CD4-positive, alpha-beta T cell treated with Interleukin-2 at 100 ng/mL for 4 hours (primary cell): Measurements from ENCODE around the gene CLUH.

ENCODE experiments used
- DNase-seq: peaks from one replicate; pipeline ENCODE4 v3.0.0-alpha.2; 2020; ENCODE audit warnings: low spot score

CLUH gene

DNA sequence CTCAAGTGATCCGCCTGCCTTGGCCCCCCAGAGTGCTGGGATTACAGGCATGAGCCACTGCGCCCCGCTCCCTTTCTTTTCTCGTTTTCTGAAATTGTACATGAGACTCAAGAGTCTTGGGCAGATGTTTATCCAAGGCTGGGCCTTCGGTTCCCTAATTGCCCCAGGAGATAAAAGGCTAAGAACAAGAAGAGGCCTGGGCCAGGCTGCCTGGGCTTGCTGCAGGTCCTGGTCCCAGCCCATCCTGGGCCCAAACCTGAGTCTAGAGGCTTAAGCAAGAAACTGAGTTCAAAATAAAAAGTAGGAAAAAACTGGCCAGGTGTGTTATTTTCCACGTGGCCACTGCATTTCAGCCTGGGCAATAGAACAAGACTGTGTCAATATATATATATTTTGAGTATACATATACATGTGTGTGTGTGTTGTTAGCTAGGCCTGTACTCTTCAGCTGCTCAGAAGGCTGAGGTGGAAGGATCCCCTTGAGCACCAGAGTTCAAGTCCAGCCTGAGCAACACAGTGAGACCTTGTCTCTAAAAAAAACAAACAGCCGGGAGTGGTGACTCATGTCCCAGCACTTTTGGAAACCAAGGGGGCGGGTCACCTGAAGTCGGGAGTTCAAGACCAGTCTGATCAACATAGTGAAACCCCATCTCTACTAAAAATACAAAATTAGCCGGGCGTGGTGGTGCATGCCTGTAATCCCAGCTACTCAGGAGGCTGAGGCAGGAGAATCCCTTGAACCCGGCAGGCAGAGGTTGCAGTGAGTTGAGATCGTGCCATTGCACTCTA, 6.8 kb upstream of the CLUH start:
- no peak for DNase-seq

DNA sequence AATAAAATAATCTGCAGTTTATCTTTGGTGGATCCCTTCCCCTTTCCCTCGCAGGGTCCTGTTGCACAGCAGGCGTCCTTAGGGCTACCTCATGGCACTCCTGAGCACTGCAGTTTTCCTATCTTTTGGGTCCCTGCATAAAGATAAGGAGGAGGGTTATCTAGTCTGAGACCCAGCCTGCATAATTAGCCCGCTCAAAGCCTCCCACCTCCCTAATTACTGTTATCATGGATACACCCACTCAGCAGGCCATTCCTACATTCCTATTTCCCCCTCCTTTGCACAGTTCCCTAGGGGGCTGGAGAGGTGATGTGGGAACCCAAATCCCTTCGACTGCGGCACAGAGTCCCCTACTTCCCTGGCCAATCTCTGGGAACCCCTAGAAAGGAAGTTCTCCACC, 5.1 kb upstream of the CLUH start:
- no peak for DNase-seq

DNA sequence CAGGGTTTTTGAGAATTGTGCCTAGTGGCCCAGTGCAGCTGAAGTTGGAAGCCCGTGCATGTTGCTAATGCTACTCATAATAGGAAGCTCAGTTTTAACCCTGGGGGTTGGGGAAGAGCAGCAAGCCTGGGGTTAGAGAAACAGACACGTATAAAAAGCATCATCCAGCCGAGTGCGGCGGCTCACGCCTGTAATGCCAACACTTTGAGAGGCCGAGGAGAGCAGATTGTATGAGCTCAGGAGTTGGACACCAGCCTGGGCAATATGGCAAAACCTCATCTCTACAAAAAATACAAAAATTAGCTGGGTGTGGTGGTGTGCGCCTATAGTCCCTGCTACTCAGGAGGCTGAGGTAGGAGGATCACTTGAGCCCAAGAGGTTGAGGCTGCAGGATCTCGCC, 2.3 kb upstream of the CLUH start:
- no peak for DNase-seq

DNA sequence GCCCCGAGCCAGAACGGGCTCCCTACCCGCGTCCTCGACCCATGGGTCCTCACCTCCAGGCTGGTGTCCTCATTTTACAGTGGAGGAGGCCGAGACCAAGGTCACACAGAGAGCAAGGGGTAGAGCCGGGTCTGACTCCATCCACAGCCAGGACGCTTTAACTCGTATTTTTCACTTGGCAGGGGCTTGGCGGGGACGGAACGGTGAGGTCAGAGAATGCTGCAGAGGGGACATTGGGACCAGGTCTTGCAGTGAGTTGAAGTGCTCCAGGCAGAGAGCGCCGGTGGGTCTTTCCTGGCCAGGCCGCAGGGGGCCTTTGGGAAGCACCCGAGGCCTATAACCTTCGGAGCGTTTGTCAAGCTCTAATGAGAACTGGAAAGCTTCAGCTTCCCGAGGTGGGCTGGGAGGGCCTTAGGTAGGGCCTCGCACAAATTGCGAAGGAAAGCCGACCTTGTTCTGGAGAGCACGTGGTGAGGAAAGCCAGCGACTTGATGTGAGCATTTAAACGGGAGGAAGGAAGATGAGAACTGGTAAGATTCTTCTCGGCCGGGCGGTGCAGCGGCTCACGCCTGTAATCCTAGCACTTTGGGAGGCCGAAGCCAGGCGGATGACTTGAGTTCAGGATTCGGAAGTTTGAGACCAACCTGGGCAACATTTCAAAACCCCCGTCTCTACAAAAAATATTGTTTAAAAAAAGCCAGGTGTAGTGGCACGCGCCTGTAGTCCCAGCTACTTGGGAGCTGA, 908 bp upstream of the CLUH start:
- no peak for DNase-seq

DNA sequence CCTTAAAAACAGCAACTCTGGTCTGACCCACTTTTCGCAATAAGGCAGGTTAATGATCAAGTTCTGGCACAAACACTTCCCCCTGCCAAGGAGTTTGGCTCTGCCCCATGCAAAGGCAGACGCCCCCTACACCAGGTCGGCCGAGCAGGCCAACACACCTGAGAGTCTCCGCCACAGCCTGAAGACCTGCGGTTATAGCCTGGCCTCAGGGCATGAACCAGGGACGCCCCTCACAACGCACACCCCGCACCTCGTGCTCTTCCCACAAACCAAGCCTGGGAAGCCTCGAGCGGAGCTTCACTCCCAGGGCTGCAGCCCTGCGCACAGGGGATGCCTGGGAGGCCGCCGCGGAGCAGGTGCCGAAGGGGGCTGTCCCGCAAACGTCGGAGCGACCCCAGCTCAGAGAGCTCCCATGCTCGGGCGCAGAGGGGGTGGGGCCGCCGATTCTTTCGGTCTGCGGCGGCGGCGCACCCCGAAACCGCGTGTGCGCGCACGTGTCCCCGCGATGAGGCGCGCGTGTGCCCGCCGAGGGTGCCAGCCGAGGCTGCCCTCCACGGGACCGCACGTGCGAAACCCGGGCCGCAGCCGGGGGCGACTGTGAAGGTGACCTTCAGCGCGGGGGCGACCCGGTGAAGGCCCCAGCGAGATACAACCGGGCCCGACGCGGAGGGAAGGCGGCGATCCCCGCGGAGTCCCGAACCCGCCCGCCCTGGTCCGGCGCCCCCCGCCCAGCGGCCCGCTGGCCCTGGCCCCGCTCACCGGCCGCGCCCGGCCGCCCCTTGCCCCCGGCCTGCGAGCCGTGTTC, 559 bp downstream of the CLUH start:
- peak; percentile 12 for DNase-seq

DNA sequence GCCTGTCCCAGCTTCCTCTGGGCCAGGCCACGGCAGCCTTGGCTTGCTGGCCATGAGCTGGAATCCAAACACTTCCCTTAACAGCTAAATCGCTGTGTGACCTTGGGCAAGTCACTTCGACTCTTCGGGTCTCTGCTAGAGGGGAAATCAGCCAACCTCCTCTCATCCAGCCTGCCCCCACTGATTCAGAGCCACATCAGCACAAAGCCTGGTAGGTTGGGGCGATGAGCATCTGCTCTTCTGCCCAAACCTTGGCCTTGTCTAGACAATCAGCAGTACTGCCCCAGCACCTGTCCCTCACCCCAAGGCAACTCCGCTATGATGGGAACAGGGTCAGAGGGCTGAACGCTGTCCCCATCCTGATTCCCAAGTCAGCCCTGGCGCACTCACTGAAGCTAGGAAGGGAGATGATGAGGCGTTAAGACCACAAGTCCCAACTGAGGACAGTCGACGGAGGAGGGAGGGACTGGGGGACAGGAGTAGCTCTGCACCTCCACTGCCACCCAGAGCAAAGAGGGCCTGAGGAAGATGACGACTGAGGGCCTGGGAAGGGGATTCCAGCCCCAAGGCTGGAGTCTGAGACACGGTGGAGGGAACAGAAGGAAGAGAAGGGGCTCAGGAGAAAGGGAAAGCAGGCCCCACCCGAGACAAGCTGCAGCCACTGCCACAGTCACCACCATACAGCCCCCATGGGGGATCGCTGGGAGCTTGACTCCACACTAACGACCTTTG, 1.3 kb downstream of the CLUH start:
- no peak for DNase-seq

DNA sequence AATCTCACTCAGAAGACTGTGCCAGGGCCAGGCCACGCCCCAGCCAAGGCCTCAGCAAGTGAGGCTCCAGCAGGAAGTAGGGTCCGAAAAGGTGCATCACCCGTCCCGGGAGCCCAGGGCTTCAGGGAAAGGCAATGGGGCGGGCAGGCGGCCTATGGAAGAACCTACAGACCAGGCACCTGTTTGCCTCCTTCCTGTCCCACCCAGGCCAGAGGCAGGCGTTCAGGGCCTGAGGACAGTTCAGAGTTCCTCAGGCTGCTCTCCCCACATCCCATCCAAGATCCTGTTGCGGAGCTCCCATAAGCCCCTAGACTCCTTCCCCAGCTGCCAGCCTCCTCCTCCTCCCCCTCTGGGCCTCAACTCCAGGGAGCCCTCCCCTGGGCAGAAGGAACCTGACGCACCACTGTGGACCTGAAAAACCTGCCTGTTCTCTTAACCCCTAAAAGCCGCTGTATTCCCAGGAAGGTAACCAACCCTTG, 2.3 kb downstream of the CLUH start:
- no peak for DNase-seq

DNA sequence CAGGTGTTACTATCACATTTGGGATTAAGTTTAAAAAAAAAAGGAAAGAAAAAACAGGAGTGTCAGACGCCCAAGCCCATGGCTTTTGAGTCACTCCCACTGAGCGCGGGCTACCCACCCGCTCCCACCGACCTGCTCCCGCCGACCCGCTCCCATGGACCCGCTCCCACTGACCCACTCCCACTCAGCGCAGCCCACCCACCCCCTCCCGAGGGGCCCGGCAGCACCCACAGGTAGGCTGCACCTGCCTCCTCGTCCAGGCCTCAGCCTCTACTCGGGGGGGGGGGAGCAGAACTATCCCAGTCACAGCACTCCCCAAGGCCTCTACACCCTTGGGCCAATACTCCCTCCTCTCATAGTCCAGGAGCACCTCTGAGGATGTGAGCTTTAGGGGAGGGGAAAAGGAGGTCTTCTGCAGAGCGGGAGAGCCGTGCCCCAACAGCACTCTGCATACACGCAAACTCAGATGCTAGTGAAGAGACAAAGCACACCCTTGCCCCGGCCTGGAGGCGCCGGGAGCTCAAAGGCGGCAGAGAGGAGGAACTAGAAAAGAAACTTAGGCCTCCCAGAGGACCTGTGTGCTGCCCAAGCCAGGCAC, 2.9 kb downstream of the CLUH start:
- no peak for DNase-seq

DNA sequence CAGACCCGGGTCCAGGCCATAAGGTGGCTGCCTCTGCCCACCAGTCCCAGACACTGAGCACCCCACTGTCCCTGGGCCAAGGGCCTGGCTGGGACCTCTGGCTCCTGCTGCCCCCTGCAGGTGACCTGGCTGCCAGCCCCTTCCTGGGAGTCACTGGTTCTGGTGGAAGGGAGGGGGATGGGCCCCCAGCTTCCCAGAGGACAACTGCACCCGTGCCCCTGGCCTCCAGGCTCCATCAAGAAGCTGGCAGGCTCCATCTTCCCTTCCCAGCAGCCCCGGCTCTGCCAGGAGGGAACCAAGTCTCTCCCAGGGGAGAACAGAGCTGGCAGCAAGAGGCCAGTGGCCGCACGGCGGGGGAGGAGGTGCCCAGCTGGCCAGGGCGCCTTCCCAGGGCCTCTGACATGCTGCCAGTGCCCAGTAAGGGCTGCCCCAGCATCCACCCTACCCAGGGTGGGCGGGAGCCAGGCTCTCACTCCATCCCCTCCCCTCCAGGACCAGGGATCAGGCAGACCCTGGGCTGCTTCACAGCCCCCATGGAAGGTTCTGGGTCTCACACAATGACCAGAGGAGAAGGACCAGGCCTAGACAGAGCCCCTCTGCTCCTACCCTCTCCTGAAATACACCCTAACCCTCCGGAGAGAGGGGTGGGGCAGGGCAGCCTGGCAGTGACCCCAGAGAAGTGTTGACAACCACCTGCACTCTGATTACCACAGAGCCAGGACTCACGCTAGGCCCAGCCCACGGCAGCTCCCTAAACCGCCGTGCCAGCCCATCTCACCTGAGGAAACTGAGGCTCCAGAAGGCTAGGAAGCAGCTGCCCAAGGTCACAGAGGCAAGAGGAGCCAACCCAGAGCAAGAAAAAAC, 3.6 kb downstream of the CLUH start:
- DNase-seq = no peak

DNA sequence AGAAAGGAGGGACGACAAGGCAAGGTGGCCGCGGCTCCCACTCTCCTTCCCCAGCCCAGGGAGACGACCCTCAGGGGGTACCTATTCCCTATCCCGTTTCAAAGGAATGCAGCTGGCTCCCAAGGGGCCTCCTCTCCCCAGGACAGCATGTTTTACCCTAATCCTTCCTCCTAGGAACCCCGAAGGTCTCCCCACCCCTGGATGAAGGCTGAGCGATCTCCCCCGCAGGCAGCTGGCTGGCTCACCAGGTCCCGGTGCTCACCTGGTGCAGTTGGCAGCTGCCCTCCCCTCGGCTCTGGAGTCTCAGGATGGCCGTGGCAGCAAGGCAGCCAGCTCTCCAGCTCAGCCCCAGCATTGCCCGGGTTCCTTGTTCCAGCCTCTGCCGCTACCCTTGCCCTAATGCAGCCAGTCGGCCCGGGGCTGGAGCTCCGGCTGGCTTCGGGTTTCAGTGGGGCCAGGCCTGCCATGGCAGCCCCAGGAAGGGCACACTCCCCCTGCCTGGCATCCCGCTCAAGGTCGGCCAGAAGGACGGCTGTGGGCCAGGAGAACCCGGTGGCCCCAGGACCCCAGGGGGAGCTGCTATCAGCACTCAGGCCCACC, 4.6 kb downstream of the CLUH start:
- DNase-seq = no peak

DNA sequence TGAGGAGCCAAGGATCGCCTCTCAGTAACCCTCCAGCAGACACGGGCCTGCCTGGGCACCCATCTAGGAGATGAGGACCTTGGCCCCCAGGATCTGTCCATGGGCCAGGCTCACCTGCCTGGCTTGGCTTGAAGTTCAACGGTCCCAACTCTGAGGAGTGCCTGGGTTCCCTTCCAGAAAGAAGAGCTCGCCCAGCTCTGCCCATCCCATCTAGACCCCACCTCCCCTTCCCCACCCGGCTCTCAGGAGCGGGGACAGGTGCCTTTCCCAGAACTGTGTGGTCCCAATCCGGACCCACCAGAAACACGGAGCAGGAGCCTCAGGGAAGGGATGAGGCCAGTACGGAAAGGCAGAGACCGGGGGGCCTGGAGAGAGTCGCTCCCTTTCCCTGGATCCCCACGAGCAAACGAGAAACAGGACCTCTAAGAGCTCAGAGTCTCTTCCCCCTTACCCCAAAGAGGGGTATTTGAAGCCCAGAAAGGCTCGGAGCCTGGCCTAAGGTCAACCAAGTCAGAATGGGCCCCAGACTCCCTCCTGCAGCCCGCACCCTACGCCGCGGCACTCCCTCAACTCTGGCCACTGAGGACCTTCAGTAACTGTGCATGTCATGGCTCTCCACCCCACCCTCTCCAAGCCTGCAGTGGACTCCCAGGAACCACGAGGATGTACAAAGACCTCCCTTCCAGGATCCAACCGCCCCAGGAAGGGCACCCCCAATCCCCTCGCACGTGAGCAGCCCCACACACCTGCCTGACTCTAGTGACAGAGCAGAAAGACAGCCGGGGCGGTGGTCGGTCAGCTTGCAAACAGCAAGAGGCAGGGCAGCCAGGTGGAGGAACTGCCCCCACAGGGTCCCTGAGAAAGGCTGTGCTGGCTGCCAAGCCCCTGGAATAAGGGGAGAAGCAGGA, 5.4 kb downstream of the CLUH start:
- no peak for DNase-seq

DNA sequence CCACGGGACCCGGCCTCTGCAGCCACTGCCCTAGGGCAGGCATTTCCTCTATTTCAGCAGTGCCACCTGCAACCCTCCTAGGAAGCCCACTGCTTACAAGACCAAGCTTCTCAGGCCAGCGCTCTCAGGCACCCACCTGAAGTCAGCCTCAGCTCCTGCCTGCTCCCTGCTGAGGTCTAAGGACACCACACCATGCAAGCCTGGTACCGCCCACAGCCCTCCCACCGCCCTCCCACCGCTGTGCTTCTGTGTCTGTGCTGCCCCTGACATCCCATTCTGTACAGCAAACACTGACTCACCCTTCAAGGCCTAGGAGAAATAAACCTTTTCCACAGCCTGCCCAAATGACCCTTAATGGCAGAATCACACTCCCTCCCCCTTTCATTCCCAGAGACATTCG, 6.3 kb downstream of the CLUH start:
- DNase-seq = no peak

DNA sequence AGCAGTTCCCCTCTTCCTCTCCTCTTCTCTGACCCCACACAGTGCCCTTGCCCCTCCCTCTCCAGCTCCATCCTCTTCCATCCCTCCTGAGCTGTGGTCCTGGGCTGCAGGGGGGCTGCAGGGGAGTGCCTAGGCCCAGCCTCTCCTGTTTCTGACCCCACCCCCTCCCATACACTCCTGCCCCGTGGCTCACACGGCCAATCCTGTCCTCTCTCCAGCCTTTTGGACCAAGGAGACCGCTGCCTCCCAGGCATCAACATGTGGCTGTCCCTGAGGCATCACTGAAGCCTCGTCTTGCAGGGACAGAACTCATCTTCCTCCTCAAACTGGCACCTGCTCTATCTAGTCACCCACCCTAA, 6.7 kb downstream of the CLUH start:
- DNase-seq = no peak

DNA sequence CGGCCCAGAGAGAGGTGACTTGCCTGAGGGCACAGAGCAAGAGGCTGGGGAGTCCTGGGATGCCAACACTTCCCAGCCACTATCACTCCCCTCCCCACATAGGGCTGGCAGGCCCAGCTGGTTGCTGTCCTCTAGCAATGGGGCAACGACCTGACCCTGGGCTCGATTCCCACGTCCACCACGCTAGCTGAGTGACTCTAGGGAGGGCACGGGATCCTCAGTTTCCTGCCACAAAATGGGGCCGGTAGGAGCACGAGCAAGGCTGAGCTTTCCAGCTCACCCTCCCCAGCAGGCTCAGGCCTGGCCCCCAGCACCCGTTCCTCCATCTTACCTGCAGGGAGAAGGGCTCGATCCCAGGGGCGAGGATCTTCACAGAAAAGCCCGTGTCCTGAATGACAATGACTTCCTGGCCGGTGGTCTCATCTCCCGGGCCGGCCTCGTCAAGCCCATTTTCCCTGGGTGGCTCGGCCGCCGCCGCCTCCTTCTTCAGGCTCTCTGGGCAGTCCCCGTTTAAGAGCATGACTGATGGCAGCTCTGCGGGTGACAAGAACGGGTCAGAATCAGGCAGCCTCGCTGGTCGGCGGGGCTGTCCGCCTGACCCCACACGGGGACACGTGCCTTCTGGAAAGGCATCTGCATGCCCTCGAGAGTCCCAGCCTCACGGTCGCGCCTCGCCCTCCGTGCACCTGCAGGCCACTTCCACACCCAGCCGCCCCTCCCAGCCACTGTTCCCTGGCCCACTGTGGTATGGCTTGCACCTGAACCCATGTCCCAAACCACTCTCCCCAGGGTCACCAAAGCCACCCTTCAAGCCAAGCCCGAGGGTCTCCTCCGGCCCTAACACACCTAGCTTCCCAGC, 7.3 kb downstream of the CLUH start:
- no peak for DNase-seq

DNA sequence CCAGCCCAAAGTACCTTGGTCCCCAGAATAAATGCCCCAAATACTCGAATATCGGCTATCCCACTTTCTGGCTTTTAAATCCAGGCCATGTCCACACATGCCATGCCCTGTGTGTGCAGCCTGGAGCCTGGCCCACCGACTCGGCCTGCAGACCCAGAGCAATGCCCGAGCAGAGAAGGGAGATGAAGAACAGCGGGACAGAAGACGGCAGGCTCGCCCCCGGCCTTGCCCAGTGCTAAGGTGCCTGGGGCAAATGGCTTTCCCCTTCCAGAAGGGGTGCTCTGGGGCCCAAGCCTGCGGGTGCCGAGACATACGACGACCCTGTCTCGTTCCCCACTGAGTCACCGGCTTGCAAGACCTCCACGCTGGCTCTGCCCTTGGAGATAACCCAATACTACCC, 8.0 kb downstream of the CLUH start:
- no peak for DNase-seq

DNA sequence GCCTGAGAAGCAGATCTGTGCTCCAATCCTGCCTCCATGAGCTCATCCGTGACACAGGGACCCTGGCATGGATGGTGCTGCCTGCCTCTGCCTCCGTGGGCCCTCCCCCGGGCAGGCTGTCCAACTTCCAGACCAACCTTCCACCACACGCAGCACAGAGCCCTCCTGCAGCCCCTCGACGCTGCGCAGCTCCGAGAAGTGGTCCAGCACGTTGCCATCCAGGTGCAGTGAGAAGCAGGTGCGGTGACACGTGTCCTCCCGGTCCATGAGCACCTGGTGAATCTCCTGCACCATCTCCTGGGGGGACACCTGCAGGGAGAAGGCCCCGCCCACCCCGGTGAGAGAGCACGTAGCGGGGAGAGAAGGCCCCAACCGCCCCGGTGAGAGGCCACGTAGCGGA, 8.4 kb downstream of the CLUH start:
- DNase-seq = no peak

DNA sequence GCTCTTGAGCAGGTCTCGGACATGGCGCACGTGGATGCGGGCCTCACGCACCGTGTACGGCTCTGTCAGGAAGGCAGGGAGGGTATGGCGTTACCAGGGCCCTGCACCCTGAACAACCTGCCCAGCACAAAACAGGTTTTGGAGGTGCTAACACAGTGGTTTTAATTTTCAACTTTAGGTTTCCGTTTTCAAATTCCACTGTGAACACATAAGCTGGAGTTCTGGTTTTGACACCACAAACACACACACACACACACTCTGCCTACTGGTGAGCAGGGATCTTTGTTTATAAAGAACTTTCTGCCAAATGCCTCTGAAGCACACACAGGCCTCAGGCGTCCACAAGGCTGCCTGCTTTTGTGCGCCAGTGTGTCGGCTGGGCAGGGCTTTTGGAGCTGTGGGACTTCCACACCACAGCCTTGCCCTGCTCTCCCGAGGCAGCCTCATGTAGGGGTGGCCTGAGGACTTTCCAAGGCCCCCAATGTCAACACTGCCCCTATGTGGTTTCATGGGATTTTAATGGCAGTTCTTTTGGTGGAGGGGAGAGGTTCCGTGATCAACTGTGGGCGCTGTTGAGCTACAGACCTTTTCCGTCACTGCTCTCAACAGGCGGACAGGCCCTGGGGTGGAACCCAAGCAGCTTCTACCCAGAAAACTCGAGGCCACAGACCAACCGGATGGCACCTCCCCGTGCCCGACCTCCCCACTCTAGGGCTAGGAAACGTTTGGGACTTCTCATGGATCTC, 9.4 kb downstream of the CLUH start:
- DNase-seq = no peak
